ENCODE measurements around the gene TRIM47.

GRCh38 chr17:75853433-75853832 is 24.9 kb downstream of the TRIM47 start:
- no peak for TF ChIP-seq CTCF (IDR thresholded peaks at IDR 0.05; ENCODE audit: low read length)
- no peak for TF ChIP-seq EZH2phosphoT487 (IDR thresholded peaks at IDR 0.05; ENCODE audit: low read length)

All from MM.1S (cell line).